GM18873 (cell line): ENCODE results near the gene HIP1R.
"Not testable (repeated sequence)": the region's sequence is repeated elsewhere in the genome, so short reads cannot be mapped to it uniquely, and the experiment has no call there.

ENCODE experiments used
- ATAC-seq: cut with Tn5 transposase; IDR thresholded peaks from one replicate; pipeline ENCODE4 v1.9.1; 2021; ENCODE audit warnings: mild to moderate bottlenecking, moderate library complexity, moderate number of reproducible peaks; ENCODE audit not compliant: unreplicated experiment, low FRiP score

The HIP1R gene

DNA sequence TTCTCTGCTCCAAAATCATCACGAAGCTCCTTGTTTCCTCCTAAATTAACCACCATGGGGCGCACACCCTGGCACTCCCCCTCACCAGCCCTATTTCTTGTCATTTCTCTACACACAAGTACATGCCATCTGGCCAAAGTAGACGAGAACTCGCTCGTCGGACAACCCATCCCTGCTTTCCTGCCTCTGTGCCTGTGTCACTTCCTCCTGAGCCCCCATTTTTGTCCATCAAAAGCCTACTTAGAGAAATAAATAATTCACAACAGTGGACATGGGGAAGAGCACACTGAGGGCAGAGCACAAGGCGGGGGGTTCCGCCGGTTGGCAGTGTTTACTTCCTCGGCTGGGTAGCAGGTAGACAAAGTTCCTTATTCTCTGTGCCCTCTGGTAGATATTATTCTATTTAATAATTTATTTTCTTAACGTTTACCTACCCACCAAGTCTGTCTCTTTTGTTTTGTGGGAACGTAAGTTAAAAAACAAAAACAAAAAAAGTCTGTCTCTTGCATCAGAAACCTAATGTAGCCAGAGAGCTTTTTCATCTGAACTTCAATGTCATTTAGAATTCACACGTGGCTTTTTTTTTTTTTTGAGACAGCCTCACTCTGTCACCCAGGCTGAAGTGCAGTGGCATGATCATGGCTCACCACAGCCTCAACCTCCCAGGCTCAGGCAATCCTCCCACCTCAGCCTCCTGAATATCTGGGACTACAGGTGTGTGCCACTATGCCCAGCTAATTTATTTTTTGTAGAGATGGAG is 54.7 kb downstream of the HIP1R start:
- ATAC-seq, result no peak

DNA sequence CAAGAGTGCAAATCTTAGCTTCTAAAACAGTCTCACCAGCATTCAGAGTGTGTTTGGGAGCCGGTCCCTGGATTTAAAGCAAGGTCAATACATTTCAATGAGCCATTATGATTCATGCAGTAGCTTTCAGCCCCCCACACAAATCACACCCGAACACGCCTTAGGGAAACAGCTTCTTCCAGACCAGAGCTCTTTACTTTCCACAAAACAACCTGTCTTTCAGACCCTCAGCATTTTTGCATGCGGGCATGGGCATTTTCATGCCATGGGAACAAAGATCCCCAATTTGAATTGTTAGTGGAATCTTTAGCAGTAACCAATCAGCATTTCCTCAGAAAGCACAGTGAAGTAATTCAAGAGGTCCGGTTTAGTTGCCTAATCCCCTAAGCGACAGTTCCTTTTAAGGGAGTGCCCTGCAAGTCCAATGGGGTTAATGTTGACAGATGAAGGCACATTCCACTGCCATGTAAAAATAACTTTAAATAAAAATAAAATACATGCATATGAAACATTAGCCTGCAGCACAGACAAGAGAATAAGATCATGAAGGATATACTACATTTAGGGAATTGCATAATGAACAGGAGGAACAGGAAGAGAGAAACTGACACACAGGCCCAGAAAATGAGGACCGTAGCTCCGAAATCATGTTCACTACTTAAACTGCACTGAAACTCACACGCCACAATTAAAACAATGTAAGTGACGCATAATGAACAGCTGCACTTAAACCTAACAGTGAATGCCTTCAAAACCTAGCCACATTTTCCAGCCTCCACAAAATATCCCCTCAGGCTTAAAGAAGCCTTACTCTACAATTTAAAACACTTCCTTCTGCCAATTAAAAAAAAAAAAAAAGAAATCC is 56.6 kb downstream of the HIP1R start:
- no peak for ATAC-seq

DNA sequence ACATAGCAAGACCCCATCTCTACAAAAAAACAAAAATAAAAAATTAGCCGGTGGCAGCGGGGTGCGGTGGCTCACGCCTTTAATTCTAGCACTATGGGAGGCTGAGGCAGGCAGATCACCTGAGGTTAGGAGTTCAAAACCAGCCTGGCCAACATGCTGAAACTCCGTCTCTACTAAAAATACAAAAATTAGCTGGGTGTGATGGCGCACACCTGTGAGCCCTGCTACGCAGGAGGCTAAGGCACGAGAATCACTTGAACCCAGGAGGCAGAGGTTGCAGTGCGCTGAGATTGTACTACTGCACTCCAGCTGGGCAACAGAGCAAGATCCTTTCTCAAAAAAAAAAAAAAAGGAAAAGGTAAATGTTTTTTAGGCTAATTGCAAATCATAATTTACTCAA is 57.5 kb downstream of the HIP1R start:
- ATAC-seq, result not testable (repeated sequence)

DNA sequence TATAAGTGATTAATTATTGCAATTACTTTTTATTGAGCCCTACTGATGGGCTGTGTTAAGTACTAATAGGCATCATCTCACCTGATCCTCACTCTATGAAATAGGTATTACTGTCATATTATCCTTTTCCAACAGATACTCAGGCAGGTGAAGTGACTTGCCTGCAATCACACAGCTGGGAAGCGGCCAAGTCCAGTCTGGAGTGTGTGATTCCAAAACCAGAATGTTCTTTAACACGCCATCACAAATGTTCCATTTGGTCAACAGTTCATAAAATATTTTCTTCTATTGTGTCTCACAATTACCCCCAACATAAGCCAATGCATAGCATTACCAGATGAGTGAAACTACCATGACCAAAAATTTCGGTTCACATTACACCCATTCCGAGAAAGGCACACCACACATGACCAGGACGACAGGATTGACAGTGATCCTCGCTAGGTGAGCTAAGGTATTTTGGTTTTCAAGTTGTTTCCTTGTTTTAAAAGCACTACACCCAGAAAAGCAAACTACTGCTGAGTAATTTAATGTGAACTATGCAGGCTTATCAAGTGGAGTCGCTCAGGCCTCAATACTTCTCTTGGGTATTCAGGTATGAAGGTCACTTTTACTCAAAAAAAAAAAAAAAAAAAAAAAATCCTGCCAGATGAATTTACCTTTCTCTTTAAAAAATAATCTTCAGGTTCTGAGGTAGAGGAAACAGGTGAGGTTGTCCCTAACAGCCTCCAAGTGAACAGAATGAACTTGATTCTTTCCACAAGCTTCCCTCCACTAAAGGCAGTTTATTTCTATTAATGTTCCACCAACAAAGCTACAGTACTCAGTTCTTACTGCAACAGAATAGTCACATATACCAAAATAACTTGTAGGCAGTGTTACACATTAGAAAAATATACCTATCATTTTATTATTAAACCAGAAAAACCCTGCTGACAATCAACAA is 58.2 kb downstream of the HIP1R start:
- no peak for ATAC-seq

GRCh38 chr12:122894193-122895121 is 59.2 kb downstream of the HIP1R start:
- ATAC-seq, result no peak

- ATAC-seq, result no peak
Observed at GRCh38 chr12:122895320-122895703, 60.1 kb downstream of the HIP1R start.

GRCh38 chr12:122895704-122896636 is 60.7 kb downstream of the HIP1R start, which contains the start of gene VPS37B:
VPS37B (minus strand) TSS chr12:122896124; CDS start chr12:122896062, 62 bp downstream.
- ATAC-seq, result no peak

DNA sequence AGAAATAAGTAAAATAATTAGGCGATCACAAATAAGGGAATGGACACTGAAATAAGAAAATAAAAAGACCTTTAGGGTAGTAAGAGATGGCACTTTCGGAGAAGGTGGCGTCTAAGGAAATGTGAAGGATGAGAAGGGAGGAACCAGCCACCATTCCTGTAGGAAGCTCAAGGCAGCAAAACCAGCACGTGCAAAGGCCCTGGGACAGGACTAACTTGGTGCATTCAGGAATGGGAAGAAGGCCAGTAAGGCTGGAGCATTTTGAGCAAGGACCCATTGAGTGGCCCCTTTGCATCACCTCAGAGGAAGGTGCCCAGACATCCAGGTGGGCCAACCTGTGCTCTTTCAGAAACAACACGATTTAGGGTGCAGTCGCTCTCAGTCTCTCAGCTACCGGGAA is 61.4 kb downstream of the HIP1R start:
- no peak for ATAC-seq

GRCh38 chr12:122899887-122900286 is 64.6 kb downstream of the HIP1R start:
- ATAC-seq, result no peak

GRCh38 chr12:122902854-122903692 is 67.8 kb downstream of the HIP1R start:
- ATAC-seq, result no peak

GRCh38 chr12:122903693-122904034 is 68.4 kb downstream of the HIP1R start:
- ATAC-seq, result no peak

DNA sequence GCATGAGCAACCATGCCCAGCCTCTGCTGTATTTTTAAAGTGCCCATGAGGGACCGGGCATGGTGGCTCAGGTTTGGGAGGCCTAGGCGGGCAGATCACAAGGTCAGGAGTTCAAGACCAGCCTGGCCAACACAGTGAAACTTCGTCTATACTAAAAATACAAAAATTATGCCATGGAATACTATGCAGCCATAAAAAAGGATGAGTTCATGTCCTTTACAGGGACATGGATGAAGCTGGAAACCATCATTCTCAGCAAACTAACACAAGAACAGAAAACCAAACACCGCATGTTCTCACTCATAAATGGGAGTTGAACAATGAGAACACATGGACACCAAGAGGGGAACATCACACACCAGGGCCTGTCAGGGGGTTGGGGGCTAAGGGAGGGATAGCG is 70.0 kb downstream of the HIP1R start:
- ATAC-seq, result not testable (repeated sequence)

GRCh38 chr12:122908915-122909314 is 73.7 kb downstream of the HIP1R start:
- no peak for ATAC-seq

- ATAC-seq, result no peak
Observed at GRCh38 chr12:122909442-122910288, 74.4 kb downstream of the HIP1R start.
